CD4-positive, CD25-positive, alpha-beta regulatory T cell (primary cell): ENCODE data around the gene MAP3K4. TPM values are rescaled to one million over a fixed set of nuclear protein-coding genes. Genes with fewer than 3 reads are reported as not detected.

ENCODE experiments used
- ATAC-seq, 2 donors: fragments of 150-1000 bp; cut with Tn5 transposase; one replicate each; pipeline ENCODE4 v1.10.0; 2021; ENCODE audit warnings: low read depth in 2 of 2, moderate number of reproducible peaks in 2 of 2, moderate library complexity in 1 of 2
- DNase-seq, 3 donors: peaks; one replicate each; pipeline versions ENCODE4 v3.0.0 to v3.0.0-alpha.2; 2012 to 2022; ENCODE audit warnings: mixed read lengths in 1 of 3
- H3K27ac ChIP-seq: one replicate; pipeline ENCODE4 v1.7.0; 2013; ENCODE audit warnings: mild to moderate bottlenecking, low read length; ENCODE audit not compliant: insufficient read depth, poor library complexity, severe bottlenecking
- H3K27me3 ChIP-seq: one replicate; pipeline ENCODE4 v1.7.0; 2013; ENCODE audit warnings: low read length; ENCODE audit not compliant: control insufficient read depth, insufficient read depth
- H3K36me3 ChIP-seq: one replicate; pipeline ENCODE4 v1.7.0; 2013; ENCODE audit warnings: mild to moderate bottlenecking, low read length, moderate library complexity; ENCODE audit not compliant: control insufficient read depth, insufficient read depth
- H3K4me1 ChIP-seq: 2 replicates; pipeline ENCODE4 v1.7.0; 2013; ENCODE audit warnings: mild to moderate bottlenecking, low read length; ENCODE audit not compliant: insufficient read depth, control insufficient read depth, poor library complexity, severe bottlenecking
- H3K4me3 ChIP-seq: one replicate; pipeline ENCODE4 v1.7.0; 2013; ENCODE audit warnings: low read depth, mild to moderate bottlenecking, low read length, moderate library complexity
- H3K9me3 ChIP-seq, 2 experiments: 1 replicate in 1 of 2; 2 replicates in 1 of 2; pipeline ENCODE4 v1.7.0; 2013; ENCODE audit warnings: low read length in 2 of 2, mild to moderate bottlenecking in 1 of 2, moderate library complexity in 1 of 2; ENCODE audit not compliant: control insufficient read depth in 2 of 2
- H3K27ac Mint-ChIP-seq, 3 donors: one replicate each; pipeline ENCODE4 v1.8.0; 2020 to 2022; ENCODE audit warnings: mild to moderate bottlenecking in 3 of 3, mixed read lengths in 3 of 3, moderate library complexity in 2 of 3
- H3K27me3 Mint-ChIP-seq: one replicate; pipeline ENCODE4 v1.8.0; 2022; ENCODE audit warnings: mild to moderate bottlenecking, mixed read lengths
- H3K36me3 Mint-ChIP-seq: one replicate; pipeline ENCODE4 v1.8.0; 2020; ENCODE audit warnings: mixed read lengths
- H3K4me1 Mint-ChIP-seq, 4 donors: one replicate each; pipeline ENCODE4 v1.8.0; 2020 to 2022; ENCODE audit warnings: mixed read lengths in 4 of 4, mild to moderate bottlenecking in 1 of 4
- H3K4me3 Mint-ChIP-seq, 4 donors: one replicate each; pipeline ENCODE4 v1.8.0; 2020 to 2022; ENCODE audit warnings: mild to moderate bottlenecking in 4 of 4, mixed read lengths in 4 of 4, moderate library complexity in 3 of 4
- H3K9me3 Mint-ChIP-seq, 7 donors: one replicate each; pipeline ENCODE4 v1.8.0; 2020 to 2022; ENCODE audit warnings: mixed read lengths in 7 of 7, mild to moderate bottlenecking in 3 of 7, moderate library complexity in 2 of 7
- polyA plus RNA-seq, 4 donors: library from polyadenylated mRNA; unstranded; fragments of 300-500 nt; fragmentation: Illumina TruSeq; gene quantifications; one replicate each; pipeline ENCODE4 v1.2.3, GENCODE V29; 2021
- total RNA-seq: library from RNA; stranded (reverse); gene quantifications from one replicate; pipeline ENCODE4 v1.2.3, GENCODE V29; 2022

Gene MAP3K4
- total and polyA plus RNA-seq, 5 donors from 2014 or later, result 7.1 to 61.5 (median 12.8) TPM

- Mint-ChIP-seq H3K36me3 (peaks cover 39% of the 10 kb centered on the region), H3K27me3 (no peaks in the 10 kb centered on the region), H3K9me3 (no peaks in the 10 kb centered on the region), H3K4me3 (no peak overlapping the region), H3K4me1 (peaks cover 28 to 47% (median 39%) of the 10 kb centered on the region in 4 donors), H3K27ac (no peak overlapping the region)
- no peaks in the 10 kb centered on the region for H3K27me3 ChIP-seq
- DNase-seq (no peak), ATAC-seq (no peak)
- H3K27ac ChIP-seq, result no peak overlapping the region
- peaks cover 4% of the 10 kb centered on the region for H3K36me3 ChIP-seq
- no peaks in the 10 kb centered on the region for H3K9me3 ChIP-seq
- H3K4me1 ChIP-seq, result no peaks in the 10 kb centered on the region
- no peak overlapping the region for H3K4me3 ChIP-seq
Observed at GRCh38 chr6:161023316-161023715, 31.7 kb downstream of the MAP3K4 start.

- peak overlapping the region in 1 of 3 donors; percentile 30 for H3K27ac Mint-ChIP-seq
- no peaks in the 10 kb centered on the region for H3K9me3 Mint-ChIP-seq
- no peak overlapping the region for H3K27ac ChIP-seq
- peaks cover 23 to 48% (median 41%) of the 10 kb centered on the region in 4 donors for H3K4me1 Mint-ChIP-seq
- H3K4me1 ChIP-seq, result peaks cover 7% of the 10 kb centered on the region
- ATAC-seq, result no peak
- no peak overlapping the region for H3K4me3 ChIP-seq
- H3K9me3 ChIP-seq, result no peaks in the 10 kb centered on the region
- no peaks in the 10 kb centered on the region for H3K27me3 ChIP-seq
- peaks cover 39% of the 10 kb centered on the region for H3K36me3 Mint-ChIP-seq
- no peak overlapping the region for H3K4me3 Mint-ChIP-seq
- DNase-seq, result no peak
- H3K27me3 Mint-ChIP-seq, result no peaks in the 10 kb centered on the region
- peaks cover 4% of the 10 kb centered on the region for H3K36me3 ChIP-seq
Observed at GRCh38 chr6:161024364-161024920, 32.9 kb downstream of the MAP3K4 start.

- no peaks in the 10 kb centered on the region for H3K9me3 ChIP-seq
- H3K27ac ChIP-seq, result no peak overlapping the region
- peak overlapping the region in 1 of 3 donors; percentile 18 for H3K27ac Mint-ChIP-seq
- no peak overlapping the region for H3K4me3 ChIP-seq
- no peak overlapping the region for H3K4me3 Mint-ChIP-seq
- H3K27me3 Mint-ChIP-seq, result no peaks in the 10 kb centered on the region
- no peaks in the 10 kb centered on the region for H3K36me3 ChIP-seq
- no peaks in the 10 kb centered on the region for H3K27me3 ChIP-seq
- no peak for DNase-seq
- peaks cover 24 to 64% (median 55%) of the 10 kb centered on the region in 4 donors for H3K4me1 Mint-ChIP-seq
- peaks cover 7% of the 10 kb centered on the region for H3K4me1 ChIP-seq
- peaks cover 30% of the 10 kb centered on the region for H3K36me3 Mint-ChIP-seq
- no peak for ATAC-seq
- no peaks in the 10 kb centered on the region for H3K9me3 Mint-ChIP-seq
Observed at GRCh38 chr6:161027385-161027784, 35.8 kb downstream of the MAP3K4 start.

- no peak for DNase-seq
- Mint-ChIP-seq H3K4me3 (no peak overlapping the region), H3K9me3 (no peaks in the 10 kb centered on the region), H3K4me1 (peaks cover 29 to 71% (median 58%) of the 10 kb centered on the region in 4 donors), H3K27me3 (no peaks in the 10 kb centered on the region), H3K27ac (peak overlapping the region; percentile 39 to 68 (median 59)), H3K36me3 (peaks cover 30% of the 10 kb centered on the region)
- H3K36me3 ChIP-seq, result no peaks in the 10 kb centered on the region
- H3K27ac ChIP-seq, result no peak overlapping the region
- no peaks in the 10 kb centered on the region for H3K27me3 ChIP-seq
- no peaks in the 10 kb centered on the region for H3K9me3 ChIP-seq
- no peak overlapping the region for H3K4me3 ChIP-seq
- ATAC-seq, result no peak
- peaks cover 7% of the 10 kb centered on the region for H3K4me1 ChIP-seq
Observed at GRCh38 chr6:161029195-161029809, 37.7 kb downstream of the MAP3K4 start.

- Mint-ChIP-seq H3K36me3 (peaks cover 24% of the 10 kb centered on the region), H3K27me3 (no peaks in the 10 kb centered on the region), H3K9me3 (no peaks in the 10 kb centered on the region), H3K4me3 (no peak overlapping the region), H3K27ac (peak overlapping the region in 2 of 3 donors; percentile 11 to 60), H3K4me1 (peaks cover 30 to 63% (median 45%) of the 10 kb centered on the region in 4 donors)
- no peak overlapping the region for H3K27ac ChIP-seq
- H3K9me3 ChIP-seq, result no peaks in the 10 kb centered on the region
- H3K4me3 ChIP-seq, result peak overlapping the region; percentile 24
- no peak for DNase-seq
- peaks cover 4% of the 10 kb centered on the region for H3K36me3 ChIP-seq
- no peaks in the 10 kb centered on the region for H3K27me3 ChIP-seq
- H3K4me1 ChIP-seq, result peaks cover 7% of the 10 kb centered on the region
- no peak for ATAC-seq
Observed at GRCh38 chr6:161031721-161032495, 40.3 kb downstream of the MAP3K4 start.

GRCh38 chr6:161033667-161034066 is 42.1 kb downstream of the MAP3K4 start:
- Mint-ChIP-seq H3K27ac (no peak overlapping the region), H3K4me3 (no peak overlapping the region), H3K36me3 (peaks cover 25% of the 10 kb centered on the region), H3K27me3 (no peaks in the 10 kb centered on the region), H3K9me3 (no peaks in the 10 kb centered on the region), H3K4me1 (peaks cover 25 to 51% (median 41%) of the 10 kb centered on the region in 4 donors)
- Histone ChIP-seq H3K36me3 (peaks cover 15% of the 10 kb centered on the region), H3K4me1 (peaks cover 7% of the 10 kb centered on the region), H3K27ac (no peak overlapping the region), H3K4me3 (no peak overlapping the region), H3K9me3 (no peaks in the 10 kb centered on the region), H3K27me3 (no peaks in the 10 kb centered on the region)
- no peak for ATAC-seq
- DNase-seq, result no peak

GRCh38 chr6:161035182-161035980 is 43.8 kb downstream of the MAP3K4 start:
- no peak for DNase-seq
- Mint-ChIP-seq H3K4me1 (peaks cover 25 to 40% (median 29%) of the 10 kb centered on the region in 4 donors), H3K9me3 (no peaks in the 10 kb centered on the region), H3K27me3 (no peaks in the 10 kb centered on the region), H3K36me3 (peaks cover 34% of the 10 kb centered on the region), H3K27ac (peak overlapping the region in 1 of 3 donors; percentile 27), H3K4me3 (no peak overlapping the region)
- no peak for ATAC-seq
- Histone ChIP-seq H3K27ac (no peak overlapping the region), H3K9me3 (no peaks in the 10 kb centered on the region), H3K4me3 (no peak overlapping the region), H3K4me1 (no peaks in the 10 kb centered on the region), H3K27me3 (no peaks in the 10 kb centered on the region), H3K36me3 (peaks cover 21% of the 10 kb centered on the region)
